NT2/D1 (cell line): ENCODE results near the gene GDF7.

Source experiments
- DNase-seq: peaks from one replicate; pipeline ENCODE4 v3.0.0-alpha.2; 2011; ENCODE audit warnings: low read depth, low spot score
- H3K27me3 ChIP-seq: 2 replicates; pipeline ENCODE4 v1.6.0; 2011; ENCODE audit warnings: mild to moderate bottlenecking; ENCODE audit not compliant: insufficient read length, insufficient read depth
- H3K36me3 ChIP-seq: 2 replicates; pipeline ENCODE4 v1.6.1; 2011; ENCODE audit warnings: mild to moderate bottlenecking, low read length, mixed read lengths; ENCODE audit not compliant: insufficient read depth, insufficient read length
- H3K4me1 ChIP-seq: 2 replicates; pipeline ENCODE4 v1.5.1; 2011; ENCODE audit not compliant: insufficient read depth, insufficient read length
- H3K4me3 ChIP-seq: 2 replicates; pipeline ENCODE4 v1.5.1; 2011; ENCODE audit warnings: low read depth; ENCODE audit not compliant: insufficient read length
- H3K9ac ChIP-seq: 2 replicates; pipeline ENCODE4 v1.6.0; 2011; ENCODE audit warnings: low read depth; ENCODE audit not compliant: insufficient read length
- H3K9me3 ChIP-seq: 2 replicates; pipeline ENCODE4 v1.5.1; 2011; ENCODE audit warnings: mild to moderate bottlenecking, low read length; ENCODE audit not compliant: insufficient read depth
- SUZ12 ChIP-seq: IDR thresholded peaks from 2 replicates; pipeline ENCODE4 v1.6.1; 2011; ENCODE audit not compliant: insufficient read length, insufficient read depth; ENCODE audit errors: extremely low read depth
- YY1 ChIP-seq: IDR thresholded peaks from 2 replicates; pipeline ENCODE4 v1.6.1; 2011; ENCODE audit not compliant: insufficient read length, insufficient read depth
- ZNF274 ChIP-seq: IDR thresholded peaks from 2 replicates; pipeline ENCODE4 v1.6.1; 2011; ENCODE audit warnings: mild to moderate bottlenecking, low read depth, low read length

GDF7 gene

GRCh38 chr2:20624884-20625485 is 42.0 kb upstream of the GDF7 start:
- H3K4me1 ChIP-seq, result peaks cover 10% of the 10 kb centered on the region
- H3K36me3 ChIP-seq, result peaks cover 18% of the 10 kb centered on the region
- TF ChIP-seq YY1, result no peak
- no peak for TF ChIP-seq SUZ12
- no peak for TF ChIP-seq ZNF274
- no peaks in the 10 kb centered on the region for H3K27me3 ChIP-seq
- H3K9me3 ChIP-seq, result no peaks in the 10 kb centered on the region
- no peak for DNase-seq
- H3K4me3 ChIP-seq, result no peak overlapping the region
- no peak overlapping the region for H3K9ac ChIP-seq

DNA sequence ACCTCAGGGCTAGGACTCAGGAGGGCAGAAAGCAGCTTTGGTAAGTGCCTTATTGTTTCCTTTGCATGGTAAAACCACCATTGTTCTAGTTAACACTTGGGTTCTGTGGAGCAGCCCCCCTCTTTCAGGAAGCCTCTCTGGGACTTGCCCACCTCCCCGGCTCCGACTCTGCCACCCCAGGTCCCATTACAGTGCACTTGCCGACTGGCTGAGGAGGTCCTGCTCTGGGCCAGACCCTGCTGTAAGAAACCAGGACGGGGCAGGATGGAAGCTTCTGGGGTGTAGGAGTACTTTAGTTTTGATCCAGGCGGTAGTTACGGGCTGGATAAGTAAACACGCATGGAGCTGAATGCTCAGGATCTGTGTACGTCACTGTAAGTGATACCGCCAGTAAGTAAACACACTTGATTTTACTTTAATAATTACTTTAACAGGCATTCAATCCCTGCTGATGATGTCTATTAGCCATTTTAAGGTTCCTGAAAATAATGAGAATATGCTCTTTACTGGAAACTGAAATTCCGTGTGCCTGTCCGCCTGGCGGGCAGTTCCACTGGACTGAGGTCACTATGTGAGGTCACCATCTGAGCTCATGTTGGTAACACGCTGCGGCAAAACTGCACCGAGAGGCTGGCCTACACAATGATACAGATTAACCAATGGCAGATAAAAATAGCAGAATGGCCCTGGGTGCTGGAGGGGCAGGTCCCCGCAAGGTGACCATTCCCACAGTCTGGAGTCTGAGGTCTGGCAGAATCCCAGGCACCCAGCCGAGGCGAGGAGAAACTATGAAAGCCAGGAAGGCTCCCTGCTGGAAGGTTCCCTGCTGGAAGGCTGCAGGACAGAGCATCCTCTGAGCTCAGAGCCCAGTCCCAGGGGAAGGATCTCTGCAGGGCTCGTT is 41.2 kb upstream of the GDF7 start:
- no peak for DNase-seq
- Histone ChIP-seq H3K27me3 (no peaks in the 10 kb centered on the region), H3K4me1 (peaks cover 10% of the 10 kb centered on the region), H3K9ac (no peak overlapping the region), H3K36me3 (peaks cover 18% of the 10 kb centered on the region), H3K9me3 (no peaks in the 10 kb centered on the region), H3K4me3 (no peak overlapping the region)
- TF ChIP-seq ZNF274 (no peak), SUZ12 (no peak), YY1 (no peak)

- TF ChIP-seq SUZ12 (no peak), YY1 (no peak), ZNF274 (no peak)
- Histone ChIP-seq H3K27me3 (no peaks in the 10 kb centered on the region), H3K4me3 (no peak overlapping the region), H3K4me1 (peaks cover 10% of the 10 kb centered on the region), H3K36me3 (peaks cover 14% of the 10 kb centered on the region), H3K9me3 (no peaks in the 10 kb centered on the region), H3K9ac (no peak overlapping the region)
- no peak for DNase-seq
These were observed 40.6 kb upstream of the GDF7 start for GRCh38 chr2:20626392-20626697.

DNA sequence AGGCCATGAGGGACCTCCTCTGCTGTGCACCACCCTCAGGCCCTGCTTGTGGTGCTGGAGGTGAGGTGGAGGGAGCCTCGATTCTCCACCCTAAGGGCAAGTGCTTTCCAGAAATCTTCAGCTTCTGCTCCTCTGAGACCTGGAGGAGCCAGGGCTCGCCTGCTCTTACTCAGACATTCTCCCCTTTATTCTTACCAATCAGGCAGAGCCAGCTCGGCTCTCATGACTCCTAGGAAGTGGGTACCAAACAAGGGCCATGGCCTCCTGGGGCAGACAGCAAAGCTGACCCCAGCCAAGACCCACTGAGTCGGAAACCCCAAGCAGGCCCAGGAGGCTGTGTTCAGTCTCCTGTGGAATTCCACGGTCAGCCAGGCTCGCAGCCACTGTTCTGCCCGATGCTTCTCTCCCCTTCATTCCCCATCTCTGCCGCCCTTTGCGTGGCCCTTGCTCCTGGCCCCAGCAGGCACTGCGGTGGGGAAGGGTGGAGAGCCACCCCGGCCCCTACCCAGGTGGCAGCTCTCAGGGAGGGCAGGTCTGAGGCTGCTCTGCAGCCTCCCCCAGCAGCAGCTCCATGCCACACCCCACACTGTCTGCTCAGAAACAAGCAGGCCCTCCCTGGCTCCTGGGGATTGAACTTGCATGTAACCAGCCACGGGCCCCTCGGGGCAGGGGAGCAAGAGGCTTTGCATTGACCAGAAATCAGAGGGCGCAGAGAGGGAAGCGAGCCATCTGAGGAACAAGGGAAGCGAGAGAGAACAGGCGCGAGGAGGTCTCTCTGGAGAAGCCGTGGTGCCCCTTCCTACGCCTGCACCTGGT is 40.0 kb upstream of the GDF7 start:
- H3K9me3 ChIP-seq, result no peaks in the 10 kb centered on the region
- peaks cover 11% of the 10 kb centered on the region for H3K36me3 ChIP-seq
- H3K4me3 ChIP-seq, result no peak overlapping the region
- no peak for DNase-seq
- H3K9ac ChIP-seq, result no peak overlapping the region
- TF ChIP-seq ZNF274, result no peak
- no peak for TF ChIP-seq SUZ12
- no peak for TF ChIP-seq YY1
- H3K27me3 ChIP-seq, result no peaks in the 10 kb centered on the region
- peaks cover 10% of the 10 kb centered on the region for H3K4me1 ChIP-seq

GRCh38 chr2:20627712-20628380 is 39.1 kb upstream of the GDF7 start:
- TF ChIP-seq YY1 (no peak), SUZ12 (no peak), ZNF274 (no peak)
- no peaks in the 10 kb centered on the region for H3K9me3 ChIP-seq
- no peak overlapping the region for H3K9ac ChIP-seq
- no peaks in the 10 kb centered on the region for H3K27me3 ChIP-seq
- no peak overlapping the region for H3K4me3 ChIP-seq
- H3K4me1 ChIP-seq, result peaks cover 10% of the 10 kb centered on the region
- no peak for DNase-seq
- H3K36me3 ChIP-seq, result peaks cover 14% of the 10 kb centered on the region

DNA sequence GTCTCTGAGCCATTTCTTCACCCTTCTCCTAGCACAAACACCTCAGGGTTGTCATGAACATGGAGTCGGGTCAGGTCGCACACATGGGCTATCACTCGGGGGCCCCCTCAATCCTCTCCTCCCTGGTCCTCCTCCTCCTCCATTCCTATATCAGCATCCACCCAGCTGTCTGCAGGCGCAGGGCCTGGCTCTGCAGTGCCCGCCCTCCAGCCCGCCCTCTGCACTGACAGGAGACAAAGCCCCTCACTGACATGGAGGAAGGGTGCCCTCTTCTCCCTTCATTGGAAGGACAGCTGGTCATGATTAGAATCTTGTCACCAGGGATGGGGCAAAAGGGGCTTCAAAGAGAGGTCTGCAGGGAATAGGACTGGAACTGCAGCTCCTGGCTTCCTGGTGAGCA is 37.8 kb upstream of the GDF7 start:
- H3K36me3 ChIP-seq, result peaks cover 14% of the 10 kb centered on the region
- H3K27me3 ChIP-seq, result no peaks in the 10 kb centered on the region
- no peak overlapping the region for H3K9ac ChIP-seq
- no peak overlapping the region for H3K4me3 ChIP-seq
- no peak for DNase-seq
- no peaks in the 10 kb centered on the region for H3K9me3 ChIP-seq
- TF ChIP-seq SUZ12, result no peak
- no peak for TF ChIP-seq YY1
- no peak for TF ChIP-seq ZNF274
- peaks cover 10% of the 10 kb centered on the region for H3K4me1 ChIP-seq
